NCI-H146 treated with DMSO at 0.1 percent for 48 hours (cell line): Measurements from ENCODE around the gene C2orf80.
"Not testable (repeated sequence)": the region's sequence is repeated elsewhere in the genome, so short reads cannot be mapped to it uniquely, and the experiment has no call there.

Experiments
- DNase-seq: peaks from one replicate; lab custom pipeline; 2025; ENCODE audit not compliant: unreplicated experiment; lab: John Stamatoyannopoulos, UW

Gene C2orf80

DNA sequence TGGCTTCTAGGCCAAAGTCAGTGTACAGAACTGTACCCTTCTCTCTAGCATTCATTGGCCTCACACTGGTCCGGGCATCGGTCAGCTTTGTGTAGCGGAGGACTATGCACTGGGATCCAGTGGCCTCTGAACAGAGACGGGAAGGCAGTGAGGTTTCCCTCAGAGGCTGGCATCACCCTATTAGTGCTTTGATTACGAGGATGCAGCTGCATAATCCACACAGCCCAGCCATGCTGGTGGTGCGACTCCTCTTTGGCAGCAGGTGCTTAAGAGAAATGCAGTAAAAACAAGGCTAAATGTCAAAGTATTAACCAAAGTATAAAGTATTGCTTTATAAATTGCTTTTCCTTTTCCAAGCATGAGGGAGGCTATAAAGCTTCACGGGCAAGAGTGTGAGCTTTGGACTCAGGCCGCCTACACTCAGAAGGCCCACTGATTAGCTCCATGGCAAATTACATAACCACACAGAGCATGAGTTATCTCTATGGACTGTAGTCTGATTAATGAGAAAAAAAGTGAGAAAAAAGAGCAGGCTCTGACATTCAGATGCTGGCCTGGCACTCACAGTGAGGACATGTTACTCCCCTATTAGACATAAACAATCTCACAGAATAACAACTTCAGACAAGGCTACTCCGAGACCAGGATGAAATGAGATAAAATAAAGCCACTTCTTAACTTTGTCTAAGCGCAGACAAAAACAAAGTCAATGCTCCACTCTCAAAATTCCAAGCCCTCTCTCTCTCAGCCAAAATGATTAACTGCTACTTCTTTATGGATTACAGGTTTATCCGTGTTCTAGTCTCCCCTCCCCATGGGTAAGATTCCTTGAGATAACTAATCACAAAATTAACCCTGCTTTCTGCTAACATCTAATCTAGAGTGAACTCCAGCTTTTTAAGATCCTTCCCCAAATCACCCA is 53.8 kb downstream of the C2orf80 start:
- no peak for DNase-seq

DNA sequence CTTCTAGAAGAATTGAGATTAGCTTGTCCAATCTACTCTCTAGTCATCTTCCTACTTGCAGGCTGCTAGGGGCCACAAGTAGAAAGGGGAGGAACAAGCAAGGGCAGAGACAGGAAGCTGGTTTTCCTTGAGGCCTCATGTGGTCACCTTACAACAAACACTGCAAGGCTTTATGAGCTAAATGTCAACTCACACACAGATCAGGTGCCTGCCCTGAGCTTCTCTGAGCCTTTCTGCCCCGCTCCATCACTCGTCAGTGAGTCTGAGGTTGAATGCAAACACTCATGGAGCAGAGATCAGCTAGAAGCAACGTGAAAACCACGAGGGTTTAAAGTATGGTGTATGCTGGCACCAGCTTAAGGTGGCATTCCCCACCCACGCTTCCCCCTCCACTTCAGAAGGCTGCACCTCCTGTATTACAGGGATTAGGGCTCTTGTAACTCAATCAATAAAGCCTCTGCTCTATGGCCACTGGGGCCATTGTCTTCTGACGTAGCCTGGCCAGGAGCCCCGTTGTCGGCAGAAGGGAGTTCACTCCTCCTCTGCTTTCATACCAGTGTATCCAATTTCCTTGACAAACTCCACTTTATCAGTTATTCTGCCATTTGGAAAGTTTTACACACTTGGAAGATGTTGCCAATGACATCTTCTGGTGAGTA is 54.8 kb downstream of the C2orf80 start:
- no peak for DNase-seq

DNA sequence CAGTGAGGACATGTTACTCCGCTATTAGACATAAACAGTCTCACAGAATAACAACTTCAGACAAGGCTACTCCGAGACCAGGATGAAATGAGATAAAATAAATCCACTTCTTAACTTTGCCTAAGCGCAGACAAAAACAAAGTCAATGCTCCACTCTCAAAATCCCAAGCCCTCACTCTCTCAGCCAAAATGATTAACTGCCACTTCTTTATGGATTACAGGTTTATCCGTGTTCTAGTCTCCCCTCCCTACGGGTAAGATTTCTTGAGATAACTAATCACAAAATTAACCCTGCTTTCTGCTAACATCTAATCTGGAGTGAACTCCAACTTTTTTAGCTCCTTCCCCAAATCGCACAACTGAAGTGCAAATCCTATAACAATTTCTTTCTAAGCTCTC is 59.1 kb downstream of the C2orf80 start:
- no peak for DNase-seq

DNA sequence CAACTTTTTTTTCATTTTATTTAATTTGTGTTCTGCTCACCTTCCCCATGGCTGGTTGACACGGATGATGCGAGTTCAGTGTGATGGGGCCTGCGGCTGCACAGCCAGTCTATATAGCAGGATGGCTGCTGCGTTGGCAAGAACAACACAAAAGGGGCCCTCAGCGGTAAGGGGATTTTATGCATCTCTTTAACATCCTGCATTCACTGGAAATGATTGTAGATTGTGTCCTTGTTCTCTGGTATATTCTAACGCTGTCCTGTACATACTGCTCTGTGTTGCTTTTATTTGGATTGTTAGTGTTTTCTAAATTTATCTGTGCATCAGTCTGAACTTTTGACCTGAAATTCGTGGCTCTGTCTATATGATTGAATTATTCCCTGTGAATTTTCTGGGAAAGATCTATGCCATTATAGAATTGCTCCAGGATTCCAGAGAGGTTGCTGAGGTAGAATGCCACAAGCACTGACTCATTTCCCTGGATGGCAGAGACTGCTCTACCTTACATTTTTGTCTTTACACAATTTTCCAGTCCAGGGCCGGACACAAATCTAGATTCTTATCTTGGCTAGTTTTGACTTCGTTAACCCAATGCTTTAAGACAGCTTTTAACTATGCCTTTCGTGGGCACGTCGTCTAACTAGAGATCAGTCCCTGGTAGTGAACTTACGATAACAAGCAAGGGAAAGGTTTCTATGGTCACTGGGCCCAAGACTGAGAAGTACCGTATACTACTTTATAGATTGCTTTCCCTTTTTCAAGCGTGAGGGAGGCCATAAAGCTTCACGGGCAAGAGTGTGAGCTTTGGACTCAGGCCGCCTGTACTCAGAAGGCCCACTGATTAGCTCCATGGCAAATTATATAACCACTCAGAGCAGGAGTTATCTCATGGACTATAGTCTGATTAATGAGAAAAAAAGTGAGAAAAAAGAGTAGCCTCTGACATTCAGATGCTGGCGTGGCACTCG is 59.8 kb downstream of the C2orf80 start, which contains the start of gene CRYGC:
TSS of gene CRYGC (minus strand) at position 85 of the 968 bp plus-strand sequence. CDS start at position 49, 36 bp downstream.
- no peak for DNase-seq

DNA sequence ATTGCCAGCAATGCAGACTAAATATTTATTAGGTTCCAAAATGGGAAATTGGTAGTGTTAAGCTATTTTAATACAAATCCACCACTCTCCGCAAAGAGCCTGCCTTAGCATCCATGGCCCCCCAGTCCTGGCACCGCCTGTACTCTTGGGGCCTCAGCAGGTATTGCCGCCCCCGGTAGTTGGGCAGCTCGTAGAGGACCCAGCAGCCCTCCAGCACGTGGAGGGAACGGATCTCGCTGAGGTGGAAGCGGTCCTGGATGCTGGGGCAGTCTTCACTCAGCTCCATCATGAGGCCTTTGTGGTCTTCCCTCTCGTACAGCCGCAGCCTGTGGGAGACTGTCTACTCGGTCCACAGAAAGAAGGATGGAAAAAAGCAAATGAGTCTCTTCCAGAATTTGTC is 61.7 kb downstream of the C2orf80 start:
- no peak for DNase-seq

DNA sequence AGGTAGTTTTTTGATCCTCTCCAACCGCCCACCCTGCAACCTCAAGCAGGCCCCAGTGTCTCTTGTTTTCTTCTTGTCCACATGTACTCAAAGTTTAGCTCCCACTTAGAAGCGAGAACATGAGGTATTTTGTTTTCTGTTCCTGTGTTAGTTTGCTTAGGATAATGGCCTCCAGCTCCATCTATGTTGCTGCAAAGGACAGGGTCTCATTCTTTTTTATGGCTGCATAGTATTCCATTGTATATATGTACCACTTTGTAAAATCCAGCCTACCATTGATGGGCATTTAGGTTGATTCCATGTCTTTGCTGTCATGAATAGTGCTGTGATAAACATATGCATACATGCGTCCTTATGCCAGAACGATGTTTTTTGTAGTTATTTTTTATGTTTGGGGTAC is 62.7 kb downstream of the C2orf80 start:
- no peak for DNase-seq

DNA sequence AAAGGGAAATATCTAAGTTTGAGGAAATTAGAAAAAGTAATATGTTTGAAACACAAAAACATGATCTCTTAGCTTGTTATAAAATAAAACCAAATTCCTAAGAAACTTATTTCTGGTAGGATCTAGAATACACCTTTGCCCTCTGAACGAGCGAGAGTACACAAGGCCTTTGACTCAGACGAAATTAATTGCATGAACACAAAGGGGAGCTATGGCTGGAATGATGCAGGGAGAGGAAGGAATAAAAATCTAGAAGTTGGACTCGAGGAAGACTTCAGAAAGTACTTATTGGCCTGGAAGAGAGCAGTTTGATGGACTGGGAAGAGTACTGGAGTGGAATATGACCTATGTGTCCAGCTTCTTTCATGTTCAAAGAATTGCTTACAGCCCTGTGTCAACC is 64.6 kb downstream of the C2orf80 start:
- no peak for DNase-seq

DNA sequence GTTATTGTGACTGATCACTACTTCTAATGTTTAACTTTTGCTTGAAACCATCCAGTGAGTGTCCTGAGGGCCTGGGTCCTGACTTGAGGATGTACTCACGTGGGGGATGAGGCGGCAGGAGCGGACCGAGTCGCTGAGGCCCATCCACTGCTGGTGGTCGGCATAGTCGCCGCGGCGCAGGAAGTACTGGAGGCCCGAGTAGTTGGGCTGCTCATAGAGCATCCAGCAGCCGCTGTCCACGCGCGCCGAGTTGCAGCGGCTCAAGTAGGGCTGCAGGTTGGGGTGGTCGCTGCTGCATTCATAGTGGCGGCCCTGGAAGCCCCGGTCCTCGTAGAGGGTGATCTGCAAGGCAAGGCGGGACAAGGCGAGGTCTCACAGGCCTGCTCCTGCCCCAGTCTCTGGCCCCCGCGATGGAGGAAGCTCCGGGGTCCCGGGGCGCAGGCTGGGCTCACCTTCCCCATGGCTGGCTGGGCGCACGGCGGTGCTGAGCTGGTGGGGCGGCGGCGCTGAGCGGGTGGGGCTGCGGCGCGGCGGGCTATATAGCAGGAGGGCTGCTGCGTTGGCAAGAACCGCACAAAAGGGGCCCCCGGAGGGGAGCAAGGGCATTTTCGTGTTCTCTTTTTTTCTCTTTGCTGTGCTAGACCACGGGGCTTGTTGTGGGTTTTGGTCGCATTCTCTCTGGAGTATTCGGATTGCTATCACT is 65.7 kb downstream of the C2orf80 start, which contains the start of gene CRYGD:
TSS of gene CRYGD (minus strand) at position 512 of the 703 bp plus-strand sequence. CDS start at position 461, 51 bp downstream.
- not testable (repeated sequence) for DNase-seq

DNA sequence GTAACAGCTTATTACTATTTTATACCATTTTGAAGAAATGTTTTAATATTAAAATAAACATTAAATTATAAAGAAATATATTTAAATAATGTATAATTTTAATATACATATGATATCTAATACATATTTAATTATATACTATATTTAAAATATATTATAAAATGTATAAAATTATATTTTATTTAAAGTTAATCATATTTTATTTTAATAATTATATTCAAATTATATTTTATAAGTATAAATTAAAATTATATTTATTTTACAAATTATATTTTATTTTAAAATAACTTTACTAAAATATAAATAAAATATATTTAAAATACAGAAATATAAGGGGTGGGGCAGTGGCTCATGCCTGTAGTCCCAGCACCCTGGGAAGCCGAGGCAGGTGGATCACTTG is 67.6 kb downstream of the C2orf80 start:
- DNase-seq = no peak

DNA sequence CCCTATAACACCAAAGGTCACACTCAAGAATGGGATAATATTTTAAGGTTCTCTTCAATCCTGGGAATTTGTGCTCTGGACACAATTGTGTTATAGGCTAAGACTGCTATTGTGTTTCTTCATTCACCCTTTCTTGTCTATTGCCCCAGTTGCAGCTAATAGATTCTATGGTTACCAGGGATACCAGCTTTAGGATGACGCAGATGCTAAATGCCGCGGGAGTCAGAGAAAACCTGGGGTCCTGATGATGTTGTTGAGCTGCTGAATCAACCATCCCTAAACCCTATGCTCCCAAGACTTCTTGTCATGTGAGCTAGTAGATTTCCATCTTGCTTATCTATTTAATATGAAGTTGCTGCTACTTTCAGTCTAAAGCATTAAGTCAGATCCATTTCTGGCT is 70.9 kb downstream of the C2orf80 start:
- DNase-seq = no peak

DNA sequence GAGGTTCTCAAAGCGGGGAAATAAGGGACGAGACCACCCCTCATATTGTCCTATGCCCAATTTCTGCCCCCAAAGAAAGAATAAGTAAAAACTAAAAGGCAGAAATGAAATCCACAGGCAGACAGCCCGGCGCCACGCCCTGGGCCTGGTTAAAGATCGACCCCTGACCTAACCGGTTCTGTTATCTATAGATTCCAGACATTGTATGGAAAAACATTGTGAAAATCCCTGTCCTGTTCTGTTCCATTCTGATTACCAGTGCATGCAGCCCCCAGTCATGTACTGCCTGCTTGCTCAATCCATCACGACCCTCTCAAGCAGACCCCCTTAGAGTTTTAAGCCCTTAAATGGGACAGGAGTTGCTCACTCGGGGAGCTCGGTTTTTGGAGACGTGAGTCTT is 72.4 kb downstream of the C2orf80 start:
- not testable (repeated sequence) for DNase-seq
